ENCODE data around the gene IPO11.
A peak's percentile ranks its signal among the peaks of the same experiment; 100 is the strongest.
"Not testable (repeated sequence)": the region's sequence is repeated elsewhere in the genome, so short reads cannot be mapped to it uniquely, and the experiment has no call there.

The IPO11 gene

GRCh38 chr5:62450259-62450658, 37.7 kb downstream of the IPO11 start:
- DNase-seq = no peak

DNA sequence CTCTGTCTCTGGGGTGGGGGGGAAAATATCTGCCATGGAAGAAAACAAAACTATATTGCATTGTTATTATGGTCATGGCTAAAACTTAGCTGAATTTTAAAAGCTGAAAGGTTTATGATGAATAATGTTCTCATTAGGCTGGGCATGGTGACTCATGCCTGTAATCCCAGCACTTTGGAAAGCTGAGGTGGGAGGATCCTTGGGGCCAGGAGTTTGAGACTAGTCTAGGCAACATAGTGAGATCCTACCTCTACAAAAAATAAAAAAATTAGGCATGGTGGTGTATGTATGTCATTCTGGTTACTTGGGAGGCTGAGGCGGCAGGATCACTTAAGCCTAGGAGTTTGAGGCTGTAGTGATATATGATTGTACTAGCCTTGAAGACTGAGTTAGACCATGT, 44.5 kb downstream of the IPO11 start:
- no peak for DNase-seq

- DNase-seq = peak in 1 of 2 experiments; percentile 62
These were observed 48.0 kb downstream of the IPO11 start for GRCh38 chr5:62460578-62460983.

GRCh38 chr5:62461561-62461960, 49.0 kb downstream of the IPO11 start:
- no peak for DNase-seq

DNA sequence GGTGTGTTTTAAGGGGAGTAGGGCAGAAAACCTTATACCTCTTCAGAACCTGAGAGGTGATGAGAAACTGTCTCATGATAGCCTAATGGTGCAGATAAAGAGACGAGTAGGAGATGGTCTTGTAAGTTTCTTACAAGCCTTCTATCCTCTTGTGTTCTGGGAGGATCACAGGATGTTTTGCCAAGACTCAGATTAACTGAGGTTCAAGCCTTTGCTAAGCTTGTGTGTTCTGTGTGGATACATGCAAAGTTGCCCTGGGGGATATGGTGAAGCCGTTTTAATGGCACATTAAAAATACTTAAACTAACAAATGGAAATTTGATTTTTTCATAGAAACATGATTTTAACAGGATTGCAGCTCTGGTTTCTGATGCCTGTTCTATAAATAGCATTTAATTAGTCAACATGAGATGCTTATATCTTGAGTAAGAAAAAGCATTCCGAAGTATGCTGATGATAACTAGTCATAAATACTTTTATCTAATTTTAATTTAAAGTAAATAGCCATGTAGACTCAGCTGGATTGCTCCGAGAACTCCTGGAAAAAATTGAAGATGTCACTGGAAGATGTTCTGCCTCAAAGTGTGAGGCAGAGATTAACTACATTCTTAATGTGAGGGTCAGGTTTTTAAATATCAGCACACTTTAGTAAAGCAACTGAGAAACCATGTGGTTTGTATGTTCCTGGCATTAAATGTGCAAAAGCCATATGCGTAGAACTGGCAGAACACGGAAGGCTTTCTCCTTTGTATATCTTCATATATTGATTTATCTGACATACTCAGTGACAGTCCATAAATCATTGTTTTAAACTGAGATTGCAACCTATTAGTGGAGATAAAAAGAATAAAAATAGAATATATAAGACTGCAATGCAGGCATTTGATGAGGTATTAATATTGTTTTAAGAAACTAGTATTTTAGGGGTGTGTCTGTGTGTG, 53.7 kb downstream of the IPO11 start:
- DNase-seq = no peak

GRCh38 chr5:62473209-62473608, 60.6 kb downstream of the IPO11 start:
- DNase-seq = no peak

DNA sequence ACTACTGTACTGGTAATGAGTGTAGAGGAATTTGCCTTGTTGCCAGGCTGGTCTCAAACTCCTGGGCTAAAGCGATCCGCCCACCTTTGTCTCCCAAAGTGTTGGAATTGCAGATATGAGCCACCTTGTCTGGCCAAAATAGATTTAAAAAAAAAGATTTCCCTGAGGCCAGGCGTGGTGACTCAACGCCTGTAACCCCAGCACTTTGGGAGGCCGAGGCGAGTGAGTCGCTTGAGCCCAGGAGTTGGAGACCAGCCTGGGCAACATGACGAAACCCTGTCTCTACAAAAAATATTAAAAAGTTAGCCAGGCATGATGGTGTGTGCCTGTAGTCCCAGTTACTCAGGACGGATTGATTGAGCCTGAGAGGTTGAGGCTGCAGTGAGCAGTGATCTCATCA, 62.5 kb downstream of the IPO11 start:
- DNase-seq = peak in 1 of 2 experiments; percentile 35

DNA sequence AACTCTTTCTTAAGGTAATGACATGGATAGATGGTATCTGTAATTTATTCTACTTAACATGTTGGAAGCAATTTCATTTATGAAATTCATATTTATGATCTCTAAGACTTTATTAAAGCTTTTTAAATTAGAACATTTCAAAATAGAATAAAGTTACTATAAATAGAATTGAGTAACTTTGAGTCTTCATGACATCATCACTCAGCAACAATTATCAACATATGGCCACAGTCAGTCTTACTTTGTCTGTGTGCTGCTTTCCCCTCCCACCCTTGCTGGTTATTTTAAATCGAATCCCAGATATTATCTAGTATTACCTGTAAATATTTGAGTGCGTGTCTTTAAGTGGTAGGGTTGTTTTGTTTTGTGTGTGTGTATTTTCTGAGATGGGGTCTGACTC, 65.2 kb downstream of the IPO11 start:
- no peak for DNase-seq

GRCh38 chr5:62483556-62483955, 71.0 kb downstream of the IPO11 start:
- no peak for DNase-seq

DNA sequence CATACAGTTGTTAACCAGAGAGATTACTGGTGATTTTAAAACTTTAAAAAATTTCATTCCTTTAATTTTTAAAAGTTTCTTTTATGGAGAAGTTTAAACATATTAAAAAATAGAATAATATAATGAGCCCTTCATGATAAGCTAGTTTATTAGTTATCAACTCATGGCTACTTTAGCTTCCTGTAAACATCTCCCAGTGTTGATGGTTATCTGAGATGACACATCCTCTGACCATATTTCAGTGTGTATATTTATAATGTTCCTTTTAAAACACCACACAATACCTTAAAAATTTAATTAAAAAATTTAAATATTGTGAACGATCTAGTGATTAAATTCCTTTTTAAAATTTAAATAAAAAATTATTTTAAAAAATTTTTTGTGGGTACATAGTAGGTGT, 74.1 kb downstream of the IPO11 start:
- DNase-seq = no peak

- no peak for DNase-seq
These were observed 76.0 kb downstream of the IPO11 start for GRCh38 chr5:62488531-62488930.

- no peak for DNase-seq
These were observed 76.9 kb downstream of the IPO11 start for GRCh38 chr5:62489471-62489870.

DNA sequence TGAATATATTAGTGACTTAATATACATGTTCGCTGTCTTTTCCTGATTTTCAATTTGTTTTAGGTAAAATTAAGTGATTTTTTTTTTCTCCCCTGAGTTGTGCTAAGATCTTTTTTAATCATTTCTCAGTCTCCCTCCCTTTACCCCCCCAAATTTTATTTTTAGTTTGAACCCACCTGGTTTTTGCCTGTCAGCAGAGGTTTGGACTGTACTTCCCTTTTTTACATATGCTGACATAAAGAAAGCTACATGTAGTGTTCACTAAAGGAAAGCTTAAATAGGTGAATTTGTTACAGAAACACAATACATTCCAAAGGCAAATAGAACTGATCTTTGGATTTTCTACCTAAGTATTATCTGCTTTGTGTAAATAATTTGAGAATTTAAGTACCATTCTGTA, 82.2 kb downstream of the IPO11 start:
- no peak for DNase-seq

- no peak for DNase-seq
These were observed 84.3 kb downstream of the IPO11 start for GRCh38 chr5:62496876-62497275.

GRCh38 chr5:62498961-62499360, 86.4 kb downstream of the IPO11 start:
- DNase-seq = no peak

DNA sequence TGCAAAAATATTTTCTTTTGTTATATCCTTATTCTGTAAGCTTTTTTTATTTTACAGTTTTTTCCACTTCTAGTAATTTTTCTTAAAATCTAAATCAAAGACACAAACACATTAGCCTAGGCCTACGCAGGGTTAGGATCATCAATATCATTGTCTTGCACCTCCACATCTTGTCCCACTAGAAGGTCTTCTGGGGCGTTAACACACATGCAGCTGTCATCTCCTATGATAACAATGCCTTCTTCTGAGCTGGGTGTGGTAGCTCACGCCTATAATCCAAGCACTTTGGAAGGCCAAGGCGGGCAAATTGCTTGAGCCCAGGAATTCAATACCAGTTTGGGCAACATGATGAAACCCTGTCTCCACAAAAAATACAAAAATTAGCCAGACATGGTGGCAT, 87.2 kb downstream of the IPO11 start:
- DNase-seq = no peak

DNA sequence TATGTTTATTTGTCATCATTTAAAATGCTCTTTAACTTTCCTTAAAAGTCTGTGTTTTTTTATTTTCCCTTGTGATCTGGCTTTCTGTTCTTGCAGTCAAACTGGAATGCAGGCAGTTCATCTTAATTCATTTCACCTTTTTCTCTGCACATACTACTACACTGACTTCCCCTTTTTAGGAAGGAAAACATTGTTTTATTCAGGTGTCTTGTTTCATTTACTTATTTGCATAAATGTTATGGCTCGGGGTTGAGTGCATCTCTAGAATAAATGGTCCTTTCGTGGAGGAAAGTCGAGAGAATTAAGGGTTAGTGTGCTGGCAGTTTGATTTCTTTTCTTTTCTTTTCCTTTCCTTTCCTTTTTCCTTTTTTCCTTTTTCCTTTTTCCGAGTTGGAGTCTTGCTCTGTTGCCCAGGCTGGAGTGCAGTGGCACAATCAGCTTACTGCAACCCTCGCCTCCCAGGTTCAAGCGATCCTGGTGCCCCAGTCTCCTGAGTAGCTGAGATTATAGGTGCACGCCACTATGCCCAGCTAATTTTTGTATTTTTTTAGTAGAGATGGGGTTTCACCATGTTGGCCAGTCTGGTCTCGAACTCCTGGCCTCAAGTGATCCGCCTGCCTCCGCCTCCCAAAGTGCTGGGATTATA, 90.0 kb downstream of the IPO11 start:
- DNase-seq = no peak

DNA sequence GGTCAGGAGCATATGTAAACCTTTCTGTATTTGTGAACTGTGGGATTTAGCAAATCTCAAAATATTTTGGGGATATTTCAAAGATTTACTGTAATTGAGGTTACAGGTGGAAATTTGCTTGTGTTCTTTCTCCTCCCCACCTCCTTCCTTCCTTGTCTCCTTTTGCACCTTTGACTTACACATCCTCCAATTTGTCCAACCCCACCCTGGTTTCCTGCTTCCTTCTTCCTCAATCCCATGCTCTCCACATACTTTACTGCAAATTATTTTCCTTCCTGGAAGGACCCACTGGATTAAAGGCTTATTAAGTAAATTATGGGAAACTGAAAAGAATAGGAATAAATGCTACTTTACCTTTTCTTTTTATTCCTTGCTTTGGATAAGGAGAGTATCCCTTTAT, 91.6 kb downstream of the IPO11 start:
- DNase-seq = no peak

DNA sequence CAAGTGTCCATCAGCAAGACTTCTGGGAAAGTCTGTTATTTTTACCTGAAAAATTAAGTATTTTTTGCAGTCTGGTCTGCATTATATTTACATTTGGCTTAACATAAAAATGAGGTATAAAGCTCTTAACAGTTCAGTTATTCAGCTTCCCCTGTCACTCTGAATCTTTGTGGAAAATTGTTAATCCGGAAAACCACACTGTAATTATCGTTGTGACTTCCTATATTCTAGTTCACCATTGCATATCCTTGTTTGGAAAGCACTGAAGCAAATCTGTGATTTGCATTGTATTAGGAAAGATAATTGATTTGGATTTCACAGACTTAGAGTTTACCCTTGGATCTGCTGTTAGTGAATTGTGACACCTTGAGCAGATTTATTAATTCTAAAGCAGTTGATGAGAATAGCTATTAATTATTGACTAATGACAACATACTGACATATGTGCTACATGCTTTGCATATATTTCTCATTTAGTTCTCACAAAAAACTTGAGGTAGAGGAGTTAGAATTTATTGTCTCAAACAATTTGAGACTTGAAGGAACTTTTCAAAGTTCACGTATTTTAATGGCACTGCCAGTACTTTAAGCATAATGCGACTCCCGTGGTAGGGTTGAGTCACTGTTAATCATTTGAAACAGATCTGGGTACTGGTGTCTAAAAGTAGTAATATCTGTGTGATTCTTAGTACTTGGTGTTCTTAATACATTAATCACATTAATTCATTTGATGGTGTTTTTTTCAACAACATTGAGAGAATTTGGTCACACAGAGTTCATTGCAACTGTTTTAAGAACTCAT, 94.3 kb downstream of the IPO11 start:
- no peak for DNase-seq

GRCh38 chr5:62508760-62509159, 96.2 kb downstream of the IPO11 start:
- not testable (repeated sequence) for DNase-seq

- DNase-seq = no peak
These were observed 97.2 kb downstream of the IPO11 start for GRCh38 chr5:62509806-62510205.

GRCh38 chr5:62513085-62513484, 100.5 kb downstream of the IPO11 start:
- DNase-seq = not testable (repeated sequence)

- DNase-seq = no peak
These were observed 102.1 kb downstream of the IPO11 start for GRCh38 chr5:62514510-62515119.
